GM10266 (cell line): ENCODE results near the gene SEMA5B.

Experiments
- DNase-seq: peaks from one replicate; pipeline ENCODE4 v3.0.0; 2012; ENCODE audit errors: extremely low spot score
- TF ChIP-seq, protein P1 (sequence below): IDR thresholded peaks from 2 replicates; pipeline ENCODE4 v1.5.1; 2012; ENCODE audit warnings: mild to moderate bottlenecking, low read depth; ENCODE audit not compliant: control insufficient read depth, insufficient read depth; ENCODE audit errors: missing control alignments

The SEMA5B gene

DNA sequence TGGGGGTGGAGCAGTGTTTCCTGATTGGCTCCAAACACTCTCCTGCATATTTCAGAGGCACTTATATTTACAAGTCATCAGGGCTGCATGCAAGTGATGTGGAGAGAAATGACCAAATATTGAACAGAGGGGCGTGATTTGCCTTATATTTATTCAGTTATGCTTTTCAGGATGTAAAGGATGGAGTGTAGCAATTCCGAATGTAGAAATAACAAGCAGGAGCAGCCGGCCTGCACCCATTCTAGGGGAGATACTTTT lies 19.4 kb upstream of the SEMA5B start:
- TF ChIP-seq, protein P1, sequence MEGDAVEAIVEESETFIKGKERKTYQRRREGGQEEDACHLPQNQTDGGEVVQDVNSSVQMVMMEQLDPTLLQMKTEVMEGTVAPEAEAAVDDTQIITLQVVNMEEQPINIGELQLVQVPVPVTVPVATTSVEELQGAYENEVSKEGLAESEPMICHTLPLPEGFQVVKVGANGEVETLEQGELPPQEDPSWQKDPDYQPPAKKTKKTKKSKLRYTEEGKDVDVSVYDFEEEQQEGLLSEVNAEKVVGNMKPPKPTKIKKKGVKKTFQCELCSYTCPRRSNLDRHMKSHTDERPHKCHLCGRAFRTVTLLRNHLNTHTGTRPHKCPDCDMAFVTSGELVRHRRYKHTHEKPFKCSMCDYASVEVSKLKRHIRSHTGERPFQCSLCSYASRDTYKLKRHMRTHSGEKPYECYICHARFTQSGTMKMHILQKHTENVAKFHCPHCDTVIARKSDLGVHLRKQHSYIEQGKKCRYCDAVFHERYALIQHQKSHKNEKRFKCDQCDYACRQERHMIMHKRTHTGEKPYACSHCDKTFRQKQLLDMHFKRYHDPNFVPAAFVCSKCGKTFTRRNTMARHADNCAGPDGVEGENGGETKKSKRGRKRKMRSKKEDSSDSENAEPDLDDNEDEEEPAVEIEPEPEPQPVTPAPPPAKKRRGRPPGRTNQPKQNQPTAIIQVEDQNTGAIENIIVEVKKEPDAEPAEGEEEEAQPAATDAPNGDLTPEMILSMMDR: no peak
- no peak for DNase-seq

DNA sequence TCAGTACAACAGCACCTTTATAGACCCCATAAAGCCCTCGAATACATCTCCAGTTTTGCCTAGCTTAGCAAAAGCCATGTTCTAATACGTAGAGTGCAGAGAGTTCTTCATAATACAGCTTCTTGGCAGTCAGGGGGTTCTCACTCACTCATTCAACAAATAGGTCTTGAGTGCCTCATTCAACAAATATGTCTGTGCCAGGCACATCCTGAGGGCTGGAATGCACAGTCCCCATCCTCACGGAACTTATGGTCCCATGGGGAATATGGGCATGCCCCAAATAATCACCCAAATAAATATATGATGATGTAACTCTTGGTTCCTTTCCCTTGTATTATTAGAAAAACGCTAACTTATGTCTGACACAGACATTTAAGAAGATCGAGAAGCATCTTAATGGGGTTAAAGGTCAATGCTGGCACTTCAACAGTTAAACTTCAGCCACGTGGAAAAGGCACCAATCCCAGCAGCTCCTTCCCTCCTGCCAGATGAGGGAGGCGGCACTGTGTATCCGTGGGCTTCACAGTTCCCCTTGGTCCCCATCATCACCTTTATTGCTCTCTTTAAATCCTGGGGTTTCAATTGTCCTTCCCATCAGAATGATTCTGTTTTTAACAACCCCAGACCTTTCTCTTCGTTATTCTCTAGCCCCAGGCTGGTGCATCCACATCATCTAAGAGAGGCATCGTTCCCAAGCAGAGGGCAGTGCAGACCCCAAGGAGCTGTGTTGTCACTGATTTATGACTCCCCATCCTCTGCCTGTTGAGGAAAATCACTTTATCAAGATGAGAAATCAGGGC lies 18.9 kb upstream of the SEMA5B start:
- DNase-seq: no peak

DNA sequence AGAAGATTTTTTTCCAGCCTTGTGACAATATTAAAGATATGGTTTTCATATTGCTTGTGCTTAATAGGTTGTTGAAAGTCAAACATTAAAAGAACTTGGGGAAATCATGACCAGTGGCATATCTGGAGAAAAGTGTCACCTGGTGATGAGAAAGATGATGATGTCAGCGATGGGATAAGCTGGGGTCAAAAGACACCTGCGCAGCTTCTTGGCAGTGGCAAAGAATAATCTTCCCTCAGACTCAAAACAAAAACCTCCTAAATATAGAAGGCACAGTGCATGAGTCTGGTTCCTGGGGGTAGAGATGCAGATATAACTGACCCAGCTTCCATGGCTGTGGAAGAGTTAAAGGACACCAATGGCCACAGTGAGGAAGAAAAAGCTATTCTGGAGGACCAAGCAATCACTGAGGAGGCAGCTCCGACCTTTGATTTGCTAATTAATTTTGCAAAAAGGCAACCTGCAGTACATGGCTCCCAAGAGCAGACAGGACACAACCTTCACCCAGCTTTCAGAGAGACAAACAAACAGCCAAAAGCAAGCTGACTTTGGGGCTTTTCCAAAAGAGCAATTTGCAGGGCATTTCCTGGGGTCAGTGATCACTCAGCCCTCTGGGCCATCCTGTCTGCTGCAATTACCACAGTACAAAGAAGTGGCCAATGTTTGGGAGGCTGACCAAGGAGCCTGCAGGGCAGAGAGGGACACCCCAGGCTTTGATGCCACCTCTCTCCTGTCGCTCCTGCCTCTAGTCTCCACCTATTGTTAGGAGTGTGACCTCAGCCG lies 17.6 kb upstream of the SEMA5B start:
- TF ChIP-seq, protein P1: no peak
- DNase-seq: no peak

More for the DNA sequence above, 18.9 kb upstream of the SEMA5B start:
- TF ChIP-seq, protein P1: no peak

DNA sequence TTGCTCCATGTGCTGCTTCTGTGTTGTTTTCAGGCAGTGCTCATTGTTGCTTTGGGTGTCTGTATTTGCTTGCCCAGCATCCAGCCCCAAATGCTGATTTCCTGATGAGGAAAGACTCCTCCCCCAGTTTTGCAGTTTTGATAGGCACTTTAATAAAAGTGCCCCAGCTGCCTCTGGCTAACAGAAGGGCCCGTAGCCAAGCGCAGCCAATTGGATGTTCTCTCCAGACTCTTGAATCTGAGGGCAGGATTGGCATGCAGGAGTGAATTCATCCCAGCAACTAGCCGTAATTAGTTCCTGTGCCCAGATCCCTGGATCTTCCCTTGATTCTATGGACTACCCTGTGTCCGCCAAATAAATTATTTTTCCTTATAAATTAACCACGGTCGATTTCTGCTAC lies 14.8 kb upstream of the SEMA5B start:
- no peak for DNase-seq
- TF ChIP-seq, protein P1: no peak

DNA sequence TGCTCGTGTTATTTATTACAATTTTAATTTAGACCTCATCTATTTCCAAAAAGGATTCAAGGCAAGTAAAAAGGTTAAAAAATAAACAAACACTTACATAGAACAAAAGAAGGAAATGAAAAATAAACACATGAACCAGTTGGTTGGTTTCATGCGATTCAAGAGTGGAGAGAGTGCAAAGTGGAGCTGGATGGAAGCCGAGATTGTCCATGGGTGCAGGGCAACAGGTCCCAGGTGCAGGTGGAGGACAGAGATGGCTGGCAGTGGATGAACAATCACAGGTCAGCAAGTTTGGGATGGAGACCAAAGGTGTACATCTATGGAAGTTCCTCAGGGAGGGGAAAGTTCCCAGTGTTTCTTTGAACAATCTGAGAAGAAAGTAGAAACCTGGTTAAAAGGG lies 11.6 kb upstream of the SEMA5B start:
- TF ChIP-seq, protein P1: no peak
- DNase-seq: no peak

DNA sequence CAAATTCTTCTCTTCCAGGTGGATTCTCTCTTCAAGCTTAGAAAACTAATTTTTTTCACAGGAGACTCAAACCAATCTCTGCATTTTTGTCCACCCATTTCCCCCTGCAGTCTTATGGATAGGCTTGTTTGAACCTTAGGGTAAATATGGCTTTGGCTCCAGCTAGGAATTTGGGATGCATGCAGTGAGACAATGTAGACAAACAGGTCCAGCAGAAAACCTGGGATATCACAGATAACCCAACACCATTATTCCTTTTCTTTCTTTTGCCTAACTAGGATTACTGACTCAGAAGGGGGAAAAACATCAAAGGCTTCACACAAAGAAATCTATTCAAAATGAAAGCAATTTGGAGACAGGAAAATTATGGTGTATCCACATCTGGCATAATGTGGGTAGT lies 11.2 kb upstream of the SEMA5B start:
- DNase-seq: no peak
- TF ChIP-seq, protein P1: no peak

DNA sequence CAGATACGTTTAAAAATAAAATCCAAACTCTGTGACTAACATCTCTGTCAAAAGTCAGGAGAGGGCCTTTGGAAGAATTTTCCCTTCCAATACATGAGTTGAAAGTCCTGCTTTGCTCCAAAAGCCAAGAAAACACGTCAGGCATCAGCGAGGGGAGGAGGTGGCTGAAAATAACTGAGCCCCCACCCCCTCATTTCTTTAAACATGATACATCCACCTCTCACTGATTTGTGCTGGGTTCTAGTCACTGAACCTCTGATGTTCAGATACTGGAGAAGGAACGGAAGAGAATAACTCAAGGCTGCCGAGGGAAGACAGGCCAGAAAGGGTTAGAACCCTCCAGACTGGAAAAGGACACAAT lies 9.4 kb upstream of the SEMA5B start:
- no peak for DNase-seq
- TF ChIP-seq, protein P1: no peak
